ENCODE data around the gene RPUSD3.

The RPUSD3 gene

GRCh38 chr3:9841015-9841414, 2.8 kb downstream of the RPUSD3 start:
- peaks cover 5% of the 10 kb centered on the region; the same call in 1 of the 2 replicates for H3F3A ChIP-seq (ENCODE audit: insufficient read depth, low read length)
- no peak for DNase-seq
- H3K4me1 ChIP-seq (ENCODE audit: low read length), result peaks cover 4% of the 10 kb centered on the region; the same call in 1 of the 2 replicates
- no peak overlapping the region for H3K4me3 ChIP-seq (ENCODE audit: low read length)
- no peak overlapping the region for H3K9ac ChIP-seq (ENCODE audit: low read length)
- no peak overlapping the region for H3K4me2 ChIP-seq (ENCODE audit: low read depth, low read length)
- H3K36me3 ChIP-seq (replicated peaks; ENCODE audit: insufficient read depth, low read length), result no peaks in the 10 kb centered on the region
- H3K79me2 ChIP-seq (ENCODE audit: low read length), result 0 out of 2 replicates have a peak, but pooled peaks cover 13% of the 10 kb centered on the region
- no peaks in the 10 kb centered on the region for H3K27me3 ChIP-seq (replicated peaks; ENCODE audit: insufficient read depth, low read length)
- TF ChIP-seq, protein P1, sequence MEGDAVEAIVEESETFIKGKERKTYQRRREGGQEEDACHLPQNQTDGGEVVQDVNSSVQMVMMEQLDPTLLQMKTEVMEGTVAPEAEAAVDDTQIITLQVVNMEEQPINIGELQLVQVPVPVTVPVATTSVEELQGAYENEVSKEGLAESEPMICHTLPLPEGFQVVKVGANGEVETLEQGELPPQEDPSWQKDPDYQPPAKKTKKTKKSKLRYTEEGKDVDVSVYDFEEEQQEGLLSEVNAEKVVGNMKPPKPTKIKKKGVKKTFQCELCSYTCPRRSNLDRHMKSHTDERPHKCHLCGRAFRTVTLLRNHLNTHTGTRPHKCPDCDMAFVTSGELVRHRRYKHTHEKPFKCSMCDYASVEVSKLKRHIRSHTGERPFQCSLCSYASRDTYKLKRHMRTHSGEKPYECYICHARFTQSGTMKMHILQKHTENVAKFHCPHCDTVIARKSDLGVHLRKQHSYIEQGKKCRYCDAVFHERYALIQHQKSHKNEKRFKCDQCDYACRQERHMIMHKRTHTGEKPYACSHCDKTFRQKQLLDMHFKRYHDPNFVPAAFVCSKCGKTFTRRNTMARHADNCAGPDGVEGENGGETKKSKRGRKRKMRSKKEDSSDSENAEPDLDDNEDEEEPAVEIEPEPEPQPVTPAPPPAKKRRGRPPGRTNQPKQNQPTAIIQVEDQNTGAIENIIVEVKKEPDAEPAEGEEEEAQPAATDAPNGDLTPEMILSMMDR (IDR thresholded peaks at IDR 0.05; ENCODE audit: low read length), result no peak
- TF ChIP-seq EZH2 (optimal IDR thresholded peaks at IDR 0.05; ENCODE audit: low read depth, low read length), result no peak
- TF ChIP-seq EZH2phosphoT487 (IDR thresholded peaks at IDR 0.05; ENCODE audit: low read length), result no peak
- H3K9me3 ChIP-seq (replicated peaks; ENCODE audit: insufficient read depth, low read length), result no peaks in the 10 kb centered on the region
- no peak overlapping the region for H3K27ac ChIP-seq (ENCODE audit: low read length)
- no peaks in the 10 kb centered on the region for H4K20me1 ChIP-seq (ENCODE audit: insufficient read depth, low read length)
- H2AFZ ChIP-seq (ENCODE audit: low read length), result no peak overlapping the region
- H3K9me2 ChIP-seq (replicated peaks; ENCODE audit: insufficient read depth, low read length), result no peaks in the 10 kb centered on the region

GRCh38 chr3:9838856-9839255, 5.0 kb downstream of the RPUSD3 start:
- Histone ChIP-seq H3K27ac (ENCODE audit: low read length) (no peak overlapping the region), H3K79me2 (ENCODE audit: low read length) (0 out of 2 replicates have a peak, but pooled peaks cover 13% of the 10 kb centered on the region), H3K4me1 (ENCODE audit: low read length) (no peaks in the 10 kb centered on the region), H3K9ac (ENCODE audit: low read length) (no peak overlapping the region), H3K27me3 (replicated peaks; ENCODE audit: insufficient read depth, low read length) (no peaks in the 10 kb centered on the region), H3K9me2 (replicated peaks; ENCODE audit: insufficient read depth, low read length) (no peaks in the 10 kb centered on the region), H4K20me1 (ENCODE audit: insufficient read depth, low read length) (no peaks in the 10 kb centered on the region), H2AFZ (ENCODE audit: low read length) (no peak overlapping the region), H3F3A (ENCODE audit: insufficient read depth, low read length) (peaks cover 5% of the 10 kb centered on the region; the same call in 1 of the 2 replicates), H3K4me3 (ENCODE audit: low read length) (no peak overlapping the region), H3K4me2 (ENCODE audit: low read depth, low read length) (no peak overlapping the region), H3K36me3 (replicated peaks; ENCODE audit: insufficient read depth, low read length) (no peaks in the 10 kb centered on the region), H3K9me3 (replicated peaks; ENCODE audit: insufficient read depth, low read length) (no peaks in the 10 kb centered on the region)
- TF ChIP-seq EZH2 (optimal IDR thresholded peaks at IDR 0.05; ENCODE audit: low read depth, low read length) (no peak), EZH2phosphoT487 (IDR thresholded peaks at IDR 0.05; ENCODE audit: low read length) (no peak)
- TF ChIP-seq, protein P1 (IDR thresholded peaks at IDR 0.05; ENCODE audit: low read length), result no peak
- no peak for DNase-seq

DNA sequence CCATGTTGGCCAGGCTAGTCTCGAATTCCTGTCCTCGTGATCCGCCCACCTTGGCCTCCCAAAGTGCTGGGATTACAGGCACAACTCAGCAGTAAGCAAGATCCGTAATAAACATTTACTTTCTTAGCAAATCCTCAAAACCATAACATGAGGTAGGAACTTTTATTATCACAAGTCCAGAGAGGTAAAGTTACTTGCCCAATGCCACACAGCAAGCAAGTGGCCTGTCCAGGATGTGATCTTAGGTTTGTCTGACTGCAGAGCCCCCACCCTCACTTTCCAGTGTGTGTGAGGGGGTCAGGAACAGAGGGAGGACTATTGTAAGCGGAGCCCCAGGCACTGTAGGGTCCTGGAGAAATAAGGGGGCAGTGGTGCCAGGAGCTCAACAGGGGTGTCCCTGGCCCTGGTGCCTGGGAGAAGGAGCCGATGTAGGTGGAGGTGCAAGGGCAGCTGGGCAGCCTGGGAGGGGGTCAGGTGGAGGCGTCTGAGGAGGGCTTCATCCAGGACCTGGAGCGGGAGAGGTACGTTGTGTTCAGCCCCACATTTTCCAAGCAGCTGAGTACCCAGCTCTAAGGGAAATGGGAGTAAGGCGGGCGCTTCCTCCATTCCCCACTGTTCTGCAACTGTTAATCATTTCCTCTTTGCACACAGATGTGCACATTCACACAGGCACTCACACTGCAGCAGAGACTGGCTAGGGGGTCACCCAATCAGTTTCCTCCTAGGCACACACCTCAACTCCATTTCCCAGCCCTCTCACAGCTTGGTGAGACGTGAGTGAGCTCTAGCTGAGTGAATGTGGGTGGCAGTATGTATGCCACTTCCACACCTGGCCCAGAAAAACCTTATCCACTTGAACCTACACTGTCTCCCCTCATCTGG, 5.9 kb downstream of the RPUSD3 start:
- no peaks in the 10 kb centered on the region for H4K20me1 ChIP-seq (ENCODE audit: insufficient read depth, low read length)
- H3K9me3 ChIP-seq (replicated peaks; ENCODE audit: insufficient read depth, low read length), result no peaks in the 10 kb centered on the region
- no peaks in the 10 kb centered on the region for H3F3A ChIP-seq (ENCODE audit: insufficient read depth, low read length)
- H3K36me3 ChIP-seq (replicated peaks; ENCODE audit: insufficient read depth, low read length), result no peaks in the 10 kb centered on the region
- no peak overlapping the region for H3K9ac ChIP-seq (ENCODE audit: low read length)
- no peak overlapping the region for H3K4me2 ChIP-seq (ENCODE audit: low read depth, low read length)
- no peak overlapping the region for H3K4me3 ChIP-seq (ENCODE audit: low read length)
- no peaks in the 10 kb centered on the region for H3K27me3 ChIP-seq (replicated peaks; ENCODE audit: insufficient read depth, low read length)
- no peaks in the 10 kb centered on the region for H3K4me1 ChIP-seq (ENCODE audit: low read length)
- no peak overlapping the region for H3K27ac ChIP-seq (ENCODE audit: low read length)
- no peaks in the 10 kb centered on the region for H3K9me2 ChIP-seq (replicated peaks; ENCODE audit: insufficient read depth, low read length)
- 0 out of 2 replicates have a peak, but pooled peaks cover 6% of the 10 kb centered on the region for H3K79me2 ChIP-seq (ENCODE audit: low read length)
- DNase-seq, result no peak
- TF ChIP-seq EZH2 (optimal IDR thresholded peaks at IDR 0.05; ENCODE audit: low read depth, low read length) (no peak), EZH2phosphoT487 (IDR thresholded peaks at IDR 0.05; ENCODE audit: low read length) (no peak)
- TF ChIP-seq, protein P1 (IDR thresholded peaks at IDR 0.05; ENCODE audit: low read length), result no peak
- H2AFZ ChIP-seq (ENCODE audit: low read length), result no peak overlapping the region

Measured in MM.1S (cell line).